ENCODE measurements around the gene C19orf81.

The C19orf81 gene

DNA sequence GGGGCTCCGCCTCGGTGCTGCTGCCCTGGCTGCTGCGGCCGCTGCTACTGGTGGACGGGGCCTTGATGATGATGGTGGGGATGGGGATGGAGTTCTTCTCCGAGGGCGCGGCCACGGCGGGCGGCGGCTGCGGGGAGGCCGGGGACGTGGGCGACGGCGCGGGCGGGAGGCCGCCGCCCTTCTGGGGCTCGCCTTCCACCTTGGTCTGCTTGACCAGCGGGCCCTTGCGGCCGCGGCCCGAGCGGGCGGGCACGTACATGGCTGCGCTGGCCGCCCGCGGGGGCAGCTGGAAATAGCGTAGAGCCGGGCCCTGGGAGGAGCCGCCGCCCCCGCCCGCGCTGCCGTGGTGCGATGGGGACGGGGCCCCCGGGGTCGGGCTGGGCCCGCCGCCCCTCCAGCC is 19.2 kb downstream of the C19orf81 start:
- H2AFZ ChIP-seq (ENCODE audit: low read depth), result no peak overlapping the region
- no peaks in the 10 kb centered on the region for H3K36me3 ChIP-seq (ENCODE audit: insufficient read depth)
- no peaks in the 10 kb centered on the region for H4K20me1 ChIP-seq (ENCODE audit: insufficient read depth)
- no peaks in the 10 kb centered on the region for H3K4me1 ChIP-seq (ENCODE audit: low read depth, poor library complexity, severe bottlenecking)
- no peak overlapping the region for H3K9ac ChIP-seq
- no peak overlapping the region for H3K4me2 ChIP-seq
- H3K27ac ChIP-seq, result no peak overlapping the region
- H3K4me3 ChIP-seq (IDR thresholded peaks at IDR 0.05; ENCODE audit: insufficient read depth, low read depth, low read length), result no peak overlapping the region
- H3K79me2 ChIP-seq (ENCODE audit: insufficient read depth, low read depth), result no peaks in the 10 kb centered on the region
- peaks cover 8% of the 10 kb centered on the region; the same call in 1 of the 2 replicates for H3K27me3 ChIP-seq (ENCODE audit: insufficient read depth, low read depth)
- TF ChIP-seq, protein P1, sequence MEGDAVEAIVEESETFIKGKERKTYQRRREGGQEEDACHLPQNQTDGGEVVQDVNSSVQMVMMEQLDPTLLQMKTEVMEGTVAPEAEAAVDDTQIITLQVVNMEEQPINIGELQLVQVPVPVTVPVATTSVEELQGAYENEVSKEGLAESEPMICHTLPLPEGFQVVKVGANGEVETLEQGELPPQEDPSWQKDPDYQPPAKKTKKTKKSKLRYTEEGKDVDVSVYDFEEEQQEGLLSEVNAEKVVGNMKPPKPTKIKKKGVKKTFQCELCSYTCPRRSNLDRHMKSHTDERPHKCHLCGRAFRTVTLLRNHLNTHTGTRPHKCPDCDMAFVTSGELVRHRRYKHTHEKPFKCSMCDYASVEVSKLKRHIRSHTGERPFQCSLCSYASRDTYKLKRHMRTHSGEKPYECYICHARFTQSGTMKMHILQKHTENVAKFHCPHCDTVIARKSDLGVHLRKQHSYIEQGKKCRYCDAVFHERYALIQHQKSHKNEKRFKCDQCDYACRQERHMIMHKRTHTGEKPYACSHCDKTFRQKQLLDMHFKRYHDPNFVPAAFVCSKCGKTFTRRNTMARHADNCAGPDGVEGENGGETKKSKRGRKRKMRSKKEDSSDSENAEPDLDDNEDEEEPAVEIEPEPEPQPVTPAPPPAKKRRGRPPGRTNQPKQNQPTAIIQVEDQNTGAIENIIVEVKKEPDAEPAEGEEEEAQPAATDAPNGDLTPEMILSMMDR (conservative IDR thresholded peaks at IDR 0.05; ENCODE audit: low read depth, low read length), result no peak

DNA sequence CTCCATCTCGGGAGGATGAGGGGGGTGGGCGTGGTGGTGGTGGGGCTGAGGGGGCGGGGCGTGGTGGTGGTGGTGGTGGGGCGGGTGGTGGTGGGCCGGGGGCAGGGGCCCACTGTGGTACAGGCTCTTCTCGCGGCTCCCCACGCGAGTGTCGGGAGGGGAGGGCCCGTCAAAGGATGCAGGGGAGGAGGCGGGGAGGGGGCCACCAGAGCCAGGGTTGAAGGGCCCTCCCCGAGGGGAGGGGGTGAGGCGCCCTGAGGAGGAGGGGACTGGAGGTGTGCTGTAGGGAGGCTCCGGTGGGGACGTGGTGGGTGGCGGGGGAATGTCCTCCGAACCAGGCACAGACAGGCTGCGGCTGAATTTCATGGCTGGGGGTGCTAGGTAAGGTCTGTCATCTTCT is 19.6 kb downstream of the C19orf81 start:
- Histone ChIP-seq H3K36me3 (ENCODE audit: insufficient read depth) (no peaks in the 10 kb centered on the region), H3K79me2 (ENCODE audit: insufficient read depth, low read depth) (no peaks in the 10 kb centered on the region), H3K4me2 (no peak overlapping the region), H3K4me1 (ENCODE audit: low read depth, poor library complexity, severe bottlenecking) (no peaks in the 10 kb centered on the region), H3K27ac (no peak overlapping the region), H3K27me3 (ENCODE audit: insufficient read depth, low read depth) (peaks cover 8% of the 10 kb centered on the region; the same call in 1 of the 2 replicates), H3K4me3 (IDR thresholded peaks at IDR 0.05; ENCODE audit: insufficient read depth, low read depth, low read length) (no peak overlapping the region), H4K20me1 (ENCODE audit: insufficient read depth) (no peaks in the 10 kb centered on the region), H3K9ac (no peak overlapping the region), H2AFZ (ENCODE audit: low read depth) (no peak overlapping the region)
- TF ChIP-seq, protein P1 (conservative IDR thresholded peaks at IDR 0.05; ENCODE audit: low read depth, low read length), result no peak

DNA sequence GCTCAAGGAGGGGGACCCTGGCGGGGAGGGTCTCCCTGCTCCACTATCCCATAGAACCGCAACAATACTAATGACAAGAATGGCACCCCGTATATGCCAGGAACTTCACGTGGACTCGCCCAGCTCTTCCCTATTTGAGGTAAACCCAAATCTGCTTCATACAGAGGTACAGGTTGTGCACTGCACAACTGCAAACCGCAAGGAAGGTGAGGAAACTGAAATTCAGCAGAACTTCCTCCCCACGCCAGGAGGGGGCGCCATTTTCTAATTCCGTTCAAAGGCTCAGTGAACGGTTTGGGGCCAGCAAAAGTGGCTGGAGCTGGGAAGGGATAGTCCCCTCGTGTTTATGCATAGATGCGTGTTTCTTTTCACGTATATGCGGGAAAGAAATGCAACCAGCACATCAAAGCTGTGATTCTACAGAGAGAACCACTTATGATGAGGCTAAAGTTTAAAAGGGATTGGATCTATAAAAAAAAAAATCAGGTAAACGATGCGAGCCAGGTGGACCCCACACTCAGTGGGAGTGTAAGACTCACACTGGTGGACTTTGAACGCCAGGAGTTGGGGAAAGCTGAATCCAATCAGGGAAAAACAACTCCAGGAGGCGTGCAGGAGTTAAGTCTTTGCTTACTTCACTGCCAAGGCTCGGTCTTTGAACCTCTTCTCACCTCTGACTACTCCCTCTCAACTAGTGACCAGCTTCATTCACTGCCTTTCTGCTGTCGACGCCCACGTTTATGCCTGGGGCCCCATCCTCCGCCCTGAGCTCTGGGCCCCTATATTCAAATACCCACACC is 20.3 kb downstream of the C19orf81 start:
- Histone ChIP-seq H3K27me3 (ENCODE audit: insufficient read depth, low read depth) (peaks cover 8% of the 10 kb centered on the region; the same call in 1 of the 2 replicates), H3K9ac (no peak overlapping the region), H3K4me1 (ENCODE audit: low read depth, poor library complexity, severe bottlenecking) (no peaks in the 10 kb centered on the region), H3K79me2 (ENCODE audit: insufficient read depth, low read depth) (no peaks in the 10 kb centered on the region), H2AFZ (ENCODE audit: low read depth) (no peak overlapping the region), H4K20me1 (ENCODE audit: insufficient read depth) (no peaks in the 10 kb centered on the region), H3K36me3 (ENCODE audit: insufficient read depth) (no peaks in the 10 kb centered on the region), H3K4me2 (no peak overlapping the region), H3K27ac (no peak overlapping the region), H3K4me3 (IDR thresholded peaks at IDR 0.05; ENCODE audit: insufficient read depth, low read depth, low read length) (no peak overlapping the region)
- TF ChIP-seq, protein P1 (conservative IDR thresholded peaks at IDR 0.05; ENCODE audit: low read depth, low read length), result peak; percentile 87

DNA sequence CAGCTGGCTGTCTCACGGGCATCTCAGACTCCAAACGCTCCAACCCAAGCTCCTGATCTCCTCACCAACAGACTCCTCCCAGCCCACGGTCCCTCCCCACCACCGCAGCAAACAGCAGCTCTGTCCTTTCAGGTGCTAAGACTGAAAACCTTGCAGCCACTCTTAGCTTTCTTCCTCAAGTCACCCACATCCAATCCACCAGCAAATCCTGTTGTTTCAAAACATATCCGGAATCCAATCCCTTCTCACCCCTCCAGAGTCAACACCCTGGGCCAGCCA is 20.8 kb downstream of the C19orf81 start:
- Histone ChIP-seq H3K27ac (no peak overlapping the region), H2AFZ (ENCODE audit: low read depth) (no peak overlapping the region), H4K20me1 (ENCODE audit: insufficient read depth) (no peaks in the 10 kb centered on the region), H3K4me3 (IDR thresholded peaks at IDR 0.05; ENCODE audit: insufficient read depth, low read depth, low read length) (no peak overlapping the region), H3K4me1 (ENCODE audit: low read depth, poor library complexity, severe bottlenecking) (no peaks in the 10 kb centered on the region), H3K9ac (no peak overlapping the region), H3K27me3 (ENCODE audit: insufficient read depth, low read depth) (peaks cover 8% of the 10 kb centered on the region; the same call in 1 of the 2 replicates), H3K36me3 (ENCODE audit: insufficient read depth) (no peaks in the 10 kb centered on the region), H3K4me2 (no peak overlapping the region), H3K79me2 (ENCODE audit: insufficient read depth, low read depth) (no peaks in the 10 kb centered on the region)
- TF ChIP-seq, protein P1 (conservative IDR thresholded peaks at IDR 0.05; ENCODE audit: low read depth, low read length), result no peak
